ENCODE results near the gene AQP3.

The AQP3 gene

GRCh38 chr9:33468797-33469621 lies 21.6 kb upstream of the AQP3 start:
- Histone ChIP-seq H3K4me1 (ENCODE audit: control extremely low read depth in 1 of 4, control insufficient read depth in 4 of 4, insufficient read depth in 4 of 4, low read length in 3 of 4) (peaks cover 5 to 17% (median 11%) of the 10 kb centered on the region in 4 experiments), H3K36me3 (ENCODE audit: control insufficient read depth in 4 of 4, insufficient read depth in 4 of 4, low read length in 3 of 4) (peaks cover 9 to 83% (median 69%) of the 10 kb centered on the region in 4 experiments), H3K4me3 (ENCODE audit: control insufficient read depth in 1 of 7, extremely low read depth in 1 of 7, insufficient read depth in 4 of 7, low read depth in 2 of 7, low read length in 6 of 7) (no peak overlapping the region), H3K27me3 (replicated peaks in 2 of 5; ENCODE audit: control insufficient read depth in 4 of 5, insufficient read depth in 5 of 5, low read length in 4 of 5) (no peaks in the 10 kb centered on the region), H3K9me3 (ENCODE audit: control extremely low read depth in 1 of 5, control insufficient read depth in 4 of 5, insufficient read depth in 2 of 5, low read depth in 1 of 5, low read length in 4 of 5) (no peaks in the 10 kb centered on the region), H3K27ac (ENCODE audit: insufficient read depth in 1 of 2, low read depth in 1 of 2, low read length in 2 of 2, poor library complexity in 1 of 2, severe bottlenecking in 2 of 2) (no peak overlapping the region)
- CTCF ChIA-PET, result interaction anchor here (1.6 to 14.1 kb wide), 6 partner anchors 8 to 95 kb away, joined by 4 to 172 read pairs (median 28); partner anchors contain the start of genes AQP3 and AQP7
- POLR2A ChIA-PET, result no interaction called here
- WGBS (ENCODE audit: insufficient coverage), result 93% methylated on average over 17 of the region's 21 CpGs
- no peak for DNase-seq

GRCh38 chr9:33468215-33468730 lies 20.9 kb upstream of the AQP3 start:
- Histone ChIP-seq H3K36me3 (ENCODE audit: control insufficient read depth in 4 of 4, insufficient read depth in 4 of 4, low read length in 3 of 4) (peaks cover 15 to 90% (median 74%) of the 10 kb centered on the region in 4 experiments), H3K27me3 (replicated peaks in 2 of 5; ENCODE audit: control insufficient read depth in 4 of 5, insufficient read depth in 5 of 5, low read length in 4 of 5) (no peaks in the 10 kb centered on the region), H3K4me3 (ENCODE audit: control insufficient read depth in 1 of 7, extremely low read depth in 1 of 7, insufficient read depth in 4 of 7, low read depth in 2 of 7, low read length in 6 of 7) (no peak overlapping the region), H3K27ac (ENCODE audit: insufficient read depth in 1 of 2, low read depth in 1 of 2, low read length in 2 of 2, poor library complexity in 1 of 2, severe bottlenecking in 2 of 2) (no peak overlapping the region), H3K4me1 (ENCODE audit: control extremely low read depth in 1 of 4, control insufficient read depth in 4 of 4, insufficient read depth in 4 of 4, low read length in 3 of 4) (peaks cover 3 to 15% (median 9%) of the 10 kb centered on the region in 4 experiments), H3K9me3 (ENCODE audit: control extremely low read depth in 1 of 5, control insufficient read depth in 4 of 5, insufficient read depth in 2 of 5, low read depth in 1 of 5, low read length in 4 of 5) (no peaks in the 10 kb centered on the region)
- no peak for DNase-seq
- POLR2A ChIA-PET, result interaction anchor here (0.7 kb wide), 1 partner anchor 94 kb away, joined by 3 read pairs; no protein-coding TSS in a partner anchor
- CTCF ChIA-PET, result interaction anchor here (1.6 to 14.1 kb wide), 7 partner anchors 7 to 95 kb away, joined by 4 to 172 read pairs (median 17); partner anchors contain the start of genes AQP3 and AQP7
- WGBS (ENCODE audit: insufficient coverage), result 80% methylated on average over 1 of the region's 4 CpGs

GRCh38 chr9:33467526-33467925 lies 20.1 kb upstream of the AQP3 start:
- ChIA-PET CTCF (interaction anchor here (0.9 to 14.1 kb wide), 12 partner anchors 8 to 94 kb away, joined by 3 to 172 read pairs (median 6); partner anchors contain the start of genes AQP3 and AQP7), POLR2A (interaction anchor here (0.7 to 0.8 kb wide), 2 partner anchors 92 to 93 kb away, joined by 3 read pairs; no protein-coding TSS in a partner anchor)
- 95% methylated on average over 5 of the region's 7 CpGs for WGBS (ENCODE audit: insufficient coverage)
- DNase-seq, result no peak
- H3K4me3 ChIP-seq (ENCODE audit: control insufficient read depth in 1 of 7, extremely low read depth in 1 of 7, insufficient read depth in 4 of 7, low read depth in 2 of 7, low read length in 6 of 7), result no peak overlapping the region
- H3K9me3 ChIP-seq (ENCODE audit: control extremely low read depth in 1 of 5, control insufficient read depth in 4 of 5, insufficient read depth in 2 of 5, low read depth in 1 of 5, low read length in 4 of 5), result no peaks in the 10 kb centered on the region
- H3K4me1 ChIP-seq (ENCODE audit: control extremely low read depth in 1 of 4, control insufficient read depth in 4 of 4, insufficient read depth in 4 of 4, low read length in 3 of 4), result peaks cover 0 to 8% (median 3%) of the 10 kb centered on the region in 4 experiments
- no peaks in the 10 kb centered on the region for H3K27me3 ChIP-seq (replicated peaks in 2 of 5; ENCODE audit: control insufficient read depth in 4 of 5, insufficient read depth in 5 of 5, low read length in 4 of 5)
- no peak overlapping the region for H3K27ac ChIP-seq (ENCODE audit: insufficient read depth in 1 of 2, low read depth in 1 of 2, low read length in 2 of 2, poor library complexity in 1 of 2, severe bottlenecking in 2 of 2)
- peaks cover 20 to 98% (median 78%) of the 10 kb centered on the region in 4 experiments for H3K36me3 ChIP-seq (ENCODE audit: control insufficient read depth in 4 of 4, insufficient read depth in 4 of 4, low read length in 3 of 4)

- ChIA-PET POLR2A (interaction anchor here (0.8 kb wide), 1 partner anchor 92 kb away, joined by 3 read pairs; no protein-coding TSS in a partner anchor), CTCF (interaction anchor here (0.6 to 14.1 kb wide), 19 partner anchors 9 to 184 kb away, joined by 3 to 172 read pairs (median 5); partner anchors contain the start of genes ANKRD18B, AQP3 and AQP7)
- DNase-seq, result peak in 2 of 3 donors; percentile 43 to 50
- Histone ChIP-seq H3K4me3 (ENCODE audit: control insufficient read depth in 1 of 7, extremely low read depth in 1 of 7, insufficient read depth in 4 of 7, low read depth in 2 of 7, low read length in 6 of 7) (no peak overlapping the region), H3K9me3 (ENCODE audit: control extremely low read depth in 1 of 5, control insufficient read depth in 4 of 5, insufficient read depth in 2 of 5, low read depth in 1 of 5, low read length in 4 of 5) (no peaks in the 10 kb centered on the region), H3K27me3 (replicated peaks in 2 of 5; ENCODE audit: control insufficient read depth in 4 of 5, insufficient read depth in 5 of 5, low read length in 4 of 5) (no peaks in the 10 kb centered on the region), H3K36me3 (ENCODE audit: control insufficient read depth in 4 of 4, insufficient read depth in 4 of 4, low read length in 3 of 4) (peaks cover 26 to 98% (median 81%) of the 10 kb centered on the region in 4 experiments), H3K4me1 (ENCODE audit: control extremely low read depth in 1 of 4, control insufficient read depth in 4 of 4, insufficient read depth in 4 of 4, low read length in 3 of 4) (peaks cover 0 to under 1% (median 0%) of the 10 kb centered on the region in 4 experiments), H3K27ac (ENCODE audit: insufficient read depth in 1 of 2, low read depth in 1 of 2, low read length in 2 of 2, poor library complexity in 1 of 2, severe bottlenecking in 2 of 2) (no peak overlapping the region)
- WGBS (ENCODE audit: insufficient coverage), result 85% methylated on average over 23 of the region's 24 CpGs
Observed at GRCh38 chr9:33466565-33467495, 19.4 kb upstream of the AQP3 start.

GRCh38 chr9:33465596-33466564 lies 18.5 kb upstream of the AQP3 start:
- no peak overlapping the region for H3K27ac ChIP-seq (ENCODE audit: insufficient read depth in 1 of 2, low read depth in 1 of 2, low read length in 2 of 2, poor library complexity in 1 of 2, severe bottlenecking in 2 of 2)
- no peak for DNase-seq
- CTCF ChIA-PET, result interaction anchor here (1.0 to 14.1 kb wide), 17 partner anchors 8 to 183 kb away, joined by 3 to 172 read pairs (median 6); partner anchors contain the start of genes ANKRD18B, AQP3 and AQP7
- H3K4me1 ChIP-seq (ENCODE audit: control extremely low read depth in 1 of 4, control insufficient read depth in 4 of 4, insufficient read depth in 4 of 4, low read length in 3 of 4), result no peaks in the 10 kb centered on the region
- WGBS (ENCODE audit: insufficient coverage), result 97% methylated on average over 26 of the region's 27 CpGs
- POLR2A ChIA-PET, result no interaction called here
- no peaks in the 10 kb centered on the region for H3K27me3 ChIP-seq (replicated peaks in 2 of 5; ENCODE audit: control insufficient read depth in 4 of 5, insufficient read depth in 5 of 5, low read length in 4 of 5)
- H3K9me3 ChIP-seq (ENCODE audit: control extremely low read depth in 1 of 5, control insufficient read depth in 4 of 5, insufficient read depth in 2 of 5, low read depth in 1 of 5, low read length in 4 of 5), result no peaks in the 10 kb centered on the region
- peaks cover 27 to 98% (median 84%) of the 10 kb centered on the region in 4 experiments for H3K36me3 ChIP-seq (ENCODE audit: control insufficient read depth in 4 of 4, insufficient read depth in 4 of 4, low read length in 3 of 4)
- no peak overlapping the region for H3K4me3 ChIP-seq (ENCODE audit: control insufficient read depth in 1 of 7, extremely low read depth in 1 of 7, insufficient read depth in 4 of 7, low read depth in 2 of 7, low read length in 6 of 7)

GRCh38 chr9:33465096-33465495 lies 17.7 kb upstream of the AQP3 start:
- H3K4me3 ChIP-seq (ENCODE audit: control insufficient read depth in 1 of 7, extremely low read depth in 1 of 7, insufficient read depth in 4 of 7, low read depth in 2 of 7, low read length in 6 of 7), result no peak overlapping the region
- DNase-seq, result no peak
- WGBS (ENCODE audit: insufficient coverage), result 99% methylated on average over 8 of the region's 9 CpGs
- H3K4me1 ChIP-seq (ENCODE audit: control extremely low read depth in 1 of 4, control insufficient read depth in 4 of 4, insufficient read depth in 4 of 4, low read length in 3 of 4), result no peaks in the 10 kb centered on the region
- POLR2A ChIA-PET, result no interaction called here
- no peak overlapping the region for H3K27ac ChIP-seq (ENCODE audit: insufficient read depth in 1 of 2, low read depth in 1 of 2, low read length in 2 of 2, poor library complexity in 1 of 2, severe bottlenecking in 2 of 2)
- CTCF ChIA-PET, result interaction anchor here (1.6 to 14.1 kb wide), 6 partner anchors 12 to 182 kb away, joined by 4 to 172 read pairs (median 11); partner anchors contain the start of genes AQP3 and AQP7
- no peaks in the 10 kb centered on the region for H3K27me3 ChIP-seq (replicated peaks in 2 of 5; ENCODE audit: control insufficient read depth in 4 of 5, insufficient read depth in 5 of 5, low read length in 4 of 5)
- H3K9me3 ChIP-seq (ENCODE audit: control extremely low read depth in 1 of 5, control insufficient read depth in 4 of 5, insufficient read depth in 2 of 5, low read depth in 1 of 5, low read length in 4 of 5), result no peaks in the 10 kb centered on the region
- peaks cover 27 to 99% (median 86%) of the 10 kb centered on the region in 4 experiments for H3K36me3 ChIP-seq (ENCODE audit: control insufficient read depth in 4 of 4, insufficient read depth in 4 of 4, low read length in 3 of 4)
